CD4-positive, alpha-beta T cell treated with Interferon alpha-2 for 1 hour (primary cell): ENCODE results near the gene OAS3.
"Not testable (repeated sequence)": the region's sequence is repeated elsewhere in the genome, so short reads cannot be mapped to it uniquely, and the experiment has no call there.

Experiments
- DNase-seq, 2 donors: peaks; one replicate each; pipeline ENCODE4 v3.0.0-alpha.2; 2020 to 2022

OAS3 gene

DNA sequence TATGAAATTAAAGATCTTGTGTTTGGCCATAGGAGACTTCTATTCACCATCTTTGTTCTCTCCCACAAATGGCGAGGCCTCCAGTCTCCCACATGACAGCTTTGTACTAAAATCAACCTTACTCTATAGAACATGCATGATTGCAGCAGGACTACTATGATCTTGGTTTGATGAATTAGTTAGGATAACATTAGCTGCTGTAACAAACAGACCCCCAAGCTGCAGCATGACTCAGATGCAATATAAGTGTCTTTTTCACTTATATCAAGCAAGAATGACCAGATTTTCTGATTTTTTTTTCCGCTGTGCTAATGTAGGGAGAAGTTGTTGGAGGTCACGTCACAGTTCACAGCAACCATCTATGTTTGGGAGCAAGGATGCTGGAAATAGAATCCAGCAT is 10.8 kb upstream of the OAS3 start:
- no peak for DNase-seq

DNA sequence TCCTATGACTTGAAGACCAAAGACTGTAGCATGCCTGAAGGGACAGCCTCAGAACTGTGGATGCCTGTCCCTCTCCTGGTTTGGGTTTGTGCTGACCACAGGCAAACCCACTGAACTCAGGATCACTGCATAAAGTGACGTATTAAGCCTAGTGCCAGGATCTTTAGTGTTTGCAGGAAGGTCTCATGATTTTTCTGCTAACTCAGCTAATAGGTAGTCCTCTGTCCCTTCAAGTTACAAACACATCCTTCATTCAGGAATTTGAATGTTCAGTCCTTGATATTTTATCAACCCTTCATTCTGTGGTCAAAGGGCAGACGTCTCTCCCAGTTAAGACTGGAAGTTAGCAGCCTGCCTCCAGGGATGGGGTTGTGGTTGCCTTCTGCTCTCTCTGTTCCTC is 10.3 kb upstream of the OAS3 start:
- DNase-seq = no peak

DNA sequence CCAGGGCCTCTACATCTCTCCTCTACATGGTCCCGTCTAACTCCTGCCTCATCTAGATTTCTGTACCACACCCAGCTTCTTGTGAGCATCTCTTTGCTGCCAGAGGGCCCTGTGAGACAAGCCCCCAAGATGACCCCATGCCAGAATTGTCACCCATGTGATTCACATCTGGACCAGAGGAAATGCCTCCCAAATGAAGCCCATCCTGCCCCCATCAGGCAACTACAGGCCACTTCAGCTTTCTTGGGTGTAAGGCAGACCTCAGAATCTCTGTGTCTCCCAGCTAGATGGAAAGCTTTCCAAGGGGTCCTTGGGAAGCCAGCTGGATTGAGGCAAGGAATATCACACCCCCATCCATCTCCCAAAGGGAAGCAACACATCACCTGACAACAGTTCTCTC is 9.3 kb upstream of the OAS3 start:
- no peak for DNase-seq

DNA sequence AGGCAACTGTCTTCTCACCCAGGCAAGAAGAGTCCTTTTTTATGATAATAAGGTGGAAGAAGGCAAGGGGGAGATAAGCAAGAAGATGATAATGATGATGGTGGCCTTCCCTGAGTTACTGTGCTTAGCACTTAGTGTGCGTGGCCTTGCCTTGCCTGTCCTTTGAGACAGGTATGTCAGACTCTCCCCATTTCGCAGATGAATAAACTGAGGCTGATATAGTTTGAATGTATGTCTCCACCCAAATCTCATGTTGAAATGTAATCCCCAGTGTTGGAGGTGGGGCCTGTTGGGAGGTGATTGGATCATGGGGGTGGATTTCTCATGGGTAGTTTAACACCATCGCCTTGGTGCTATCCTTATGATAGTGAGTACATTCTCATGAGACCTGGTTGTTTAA is 8.6 kb upstream of the OAS3 start:
- no peak for DNase-seq

DNA sequence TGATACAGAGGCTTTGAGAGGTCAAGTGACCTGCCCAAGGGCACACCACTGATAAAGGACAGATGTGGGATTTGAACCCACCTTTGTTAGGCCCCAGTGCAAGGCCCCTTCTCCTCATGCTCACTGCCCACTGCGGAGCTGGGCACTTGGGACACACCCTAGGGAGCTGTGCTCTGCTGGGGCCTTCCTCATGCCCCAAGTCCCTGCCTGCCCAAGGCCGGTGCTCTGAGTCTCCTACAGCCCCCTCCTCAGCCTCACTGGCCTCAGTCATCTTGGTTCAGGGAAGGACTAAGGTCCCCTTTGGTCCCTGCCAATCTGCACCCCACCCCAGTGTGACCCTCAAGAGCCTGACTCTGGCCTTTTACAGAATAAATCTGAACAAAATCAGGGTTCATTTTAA is 7.9 kb upstream of the OAS3 start:
- DNase-seq = no peak

DNA sequence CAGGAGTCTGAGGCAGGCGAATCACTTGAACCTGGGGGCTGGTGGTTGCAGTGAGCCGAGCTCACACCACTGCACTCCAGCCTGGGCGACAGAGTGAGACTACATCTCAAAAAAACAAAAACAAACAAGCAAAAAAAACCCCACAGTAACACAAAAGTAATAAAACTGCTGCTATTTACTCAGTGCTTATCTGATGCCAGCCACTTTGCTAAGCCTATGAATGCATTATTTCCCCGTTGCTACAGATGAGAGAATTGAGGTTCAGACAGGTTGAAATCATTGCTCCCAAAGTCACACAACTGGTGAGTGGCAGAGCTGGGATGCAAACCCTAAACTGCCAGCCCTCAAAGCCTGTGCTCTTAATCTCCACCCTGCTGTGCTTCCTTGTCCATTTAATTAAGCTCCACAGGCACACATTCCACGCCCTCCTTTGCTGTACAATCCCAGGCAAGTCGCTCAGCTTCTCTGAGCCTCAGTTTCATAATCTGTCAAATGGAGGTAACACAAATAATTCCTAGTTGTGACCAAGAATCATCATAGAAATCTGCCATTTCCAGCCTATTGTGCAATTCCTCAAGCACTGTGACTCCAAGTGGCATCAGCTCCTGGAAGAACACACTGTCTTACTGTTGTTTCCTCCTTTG is 5.7 kb upstream of the OAS3 start:
- DNase-seq = no peak

DNA sequence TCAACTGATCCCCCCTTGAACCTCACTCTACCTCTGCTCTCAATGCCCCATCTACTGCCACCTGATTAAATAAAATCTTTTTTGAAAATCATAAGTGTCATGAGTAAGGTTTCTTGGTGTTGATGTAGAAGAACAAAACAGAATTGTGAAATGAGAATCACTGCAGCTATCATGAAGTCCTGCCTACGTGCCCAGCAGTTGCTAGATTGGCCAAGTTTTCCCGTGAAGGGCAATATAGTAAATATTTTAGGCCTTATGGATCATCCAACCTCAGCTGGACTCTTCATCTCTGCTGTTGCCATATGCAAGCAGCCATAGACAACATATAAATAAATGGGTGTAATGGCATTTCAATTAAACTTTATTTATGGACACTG is 5.2 kb upstream of the OAS3 start:
- DNase-seq = no peak

DNA sequence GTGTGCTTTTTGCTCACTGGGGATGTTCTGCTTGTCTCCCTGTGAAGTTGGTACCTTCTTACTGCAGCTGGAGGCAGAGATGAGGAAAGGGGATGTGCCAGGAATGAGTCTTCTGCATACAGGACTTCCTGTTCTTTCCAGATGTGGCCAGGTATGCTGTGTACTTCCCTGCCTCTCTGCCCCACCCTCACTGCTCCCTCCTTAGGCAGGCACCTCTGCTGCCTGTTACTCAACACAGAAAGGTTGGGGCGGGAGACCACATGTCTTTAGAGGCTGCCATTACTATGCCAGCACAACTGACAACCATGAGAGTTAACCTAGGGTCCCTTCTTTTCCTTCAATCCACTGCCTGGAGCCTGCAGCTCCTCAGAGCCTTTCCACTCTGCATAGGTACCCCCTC is 2.0 kb upstream of the OAS3 start:
- peak in 1 of 2 donors; percentile 29 for DNase-seq

DNA sequence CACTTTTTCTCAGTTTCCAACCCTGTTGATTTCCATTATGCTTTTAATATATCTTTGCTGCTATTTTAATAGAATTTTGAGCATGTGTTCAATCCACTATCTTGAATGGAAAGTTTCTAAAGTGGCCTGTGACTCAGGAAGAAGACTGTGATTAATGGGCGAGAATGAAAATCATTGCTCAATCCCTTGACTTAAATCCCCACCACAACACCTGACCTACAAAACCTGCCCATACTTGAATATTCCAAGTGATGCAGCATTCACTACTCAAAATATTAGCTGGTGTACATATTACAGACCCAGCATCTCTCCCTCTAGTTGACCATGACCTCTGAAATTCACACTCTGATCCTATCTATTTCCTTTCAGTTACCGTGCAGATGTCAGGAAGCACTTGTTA is 1.3 kb upstream of the OAS3 start:
- DNase-seq = peak in 1 of 2 donors; percentile 22

DNA sequence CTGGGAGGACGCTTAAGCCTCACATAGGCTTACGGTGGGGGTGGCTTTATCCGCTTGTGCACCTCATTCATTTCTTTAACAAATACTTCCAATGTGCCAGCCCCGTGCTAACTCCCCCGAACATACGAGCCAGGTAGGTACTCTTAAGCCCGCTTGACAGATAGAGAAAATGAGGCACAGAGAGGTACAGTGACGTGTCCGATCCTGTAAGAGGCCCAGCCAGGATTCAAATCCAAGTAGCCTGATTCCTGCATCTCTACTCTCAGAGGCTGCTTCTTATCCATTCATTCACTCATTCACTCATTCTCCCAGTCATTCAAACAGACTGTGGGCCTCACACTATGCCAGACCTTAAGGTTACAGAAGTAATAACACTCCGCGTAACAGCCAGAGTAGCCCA is 477 bp downstream of the OAS3 start:
- peak in 1 of 2 donors; percentile 48 for DNase-seq

DNA sequence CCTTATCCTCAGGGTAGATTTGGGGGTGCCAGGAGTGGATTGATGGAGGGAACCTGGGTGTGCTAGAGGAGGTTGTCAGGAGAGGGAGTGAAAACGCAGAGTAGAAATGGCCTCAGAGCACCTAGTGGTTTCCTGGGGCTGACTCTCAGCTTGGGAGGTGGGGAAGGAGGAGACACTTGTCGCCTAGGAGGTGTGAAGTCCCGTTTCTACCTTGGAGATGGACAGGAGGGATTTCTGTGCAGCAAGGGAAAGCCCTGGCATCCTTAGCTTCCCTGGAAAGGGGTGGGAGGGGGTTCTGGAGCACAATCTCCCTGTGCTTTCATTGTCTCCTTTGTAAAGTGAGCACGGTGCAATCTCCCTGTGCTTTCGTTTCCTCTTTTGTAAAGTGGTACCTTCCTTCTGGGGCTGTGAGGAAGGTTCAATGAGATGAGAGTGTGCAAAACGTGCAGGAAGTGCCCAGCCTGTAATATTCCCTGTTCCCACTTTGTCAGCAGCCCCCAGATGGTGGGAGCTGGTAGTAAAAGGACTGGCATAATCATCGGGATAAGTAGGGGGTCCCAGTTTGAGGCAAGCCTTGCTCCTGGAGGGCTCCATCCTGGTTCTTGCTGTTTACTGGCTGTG is 1.6 kb downstream of the OAS3 start:
- peak; percentile 36 to 62 for DNase-seq

DNA sequence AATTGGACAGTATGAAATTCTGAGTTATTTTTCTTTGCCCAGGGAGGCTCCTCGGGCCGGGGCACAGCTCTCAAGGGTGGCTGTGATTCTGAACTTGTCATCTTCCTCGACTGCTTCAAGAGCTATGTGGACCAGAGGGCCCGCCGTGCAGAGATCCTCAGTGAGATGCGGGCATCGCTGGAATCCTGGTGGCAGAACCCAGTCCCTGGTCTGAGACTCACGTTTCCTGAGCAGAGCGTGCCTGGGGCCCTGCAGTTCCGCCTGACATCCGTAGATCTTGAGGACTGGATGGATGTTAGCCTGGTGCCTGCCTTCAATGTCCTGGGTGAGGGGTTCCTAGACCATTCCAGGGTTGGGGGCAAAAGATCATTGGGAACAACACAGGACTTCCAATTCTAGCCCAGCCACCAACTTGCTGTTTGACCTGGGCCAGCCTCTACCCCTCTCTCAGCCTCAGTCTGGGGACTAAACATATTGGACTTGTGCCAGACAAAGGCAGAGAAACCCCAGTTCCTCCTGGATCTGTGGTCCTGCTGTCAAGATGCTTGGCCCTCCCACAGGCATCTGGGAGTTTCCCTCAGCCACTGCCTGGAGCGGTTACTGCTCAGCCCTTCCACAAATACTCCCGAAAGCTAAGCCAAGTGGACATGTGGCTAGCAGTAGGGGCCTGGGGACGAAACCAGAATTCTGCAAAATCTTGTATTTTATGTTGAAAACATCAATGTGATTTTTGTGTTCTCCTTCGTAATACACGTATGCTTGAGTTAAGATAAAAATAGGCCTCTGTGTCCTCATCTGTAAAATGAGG is 3.5 kb downstream of the OAS3 start:
- DNase-seq = no peak

DNA sequence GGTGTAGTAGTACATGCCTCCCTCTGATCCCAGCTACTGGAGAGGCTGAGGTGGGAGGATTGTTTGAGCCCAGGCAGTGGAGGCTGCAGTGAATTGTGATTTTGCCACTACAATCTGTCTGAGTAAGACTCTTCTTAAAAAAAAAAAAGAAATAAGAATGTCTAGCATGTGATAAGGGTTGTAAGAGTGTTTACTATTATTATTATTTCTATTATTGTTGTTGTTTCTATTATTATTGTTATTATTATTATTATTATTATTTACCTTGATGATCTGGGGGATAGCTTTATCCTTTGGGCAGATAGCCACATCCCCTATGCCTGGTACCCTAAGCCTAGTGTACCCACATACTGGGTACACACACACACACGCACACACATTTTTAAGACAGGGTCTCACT is 4.3 kb downstream of the OAS3 start:
- DNase-seq = no peak

DNA sequence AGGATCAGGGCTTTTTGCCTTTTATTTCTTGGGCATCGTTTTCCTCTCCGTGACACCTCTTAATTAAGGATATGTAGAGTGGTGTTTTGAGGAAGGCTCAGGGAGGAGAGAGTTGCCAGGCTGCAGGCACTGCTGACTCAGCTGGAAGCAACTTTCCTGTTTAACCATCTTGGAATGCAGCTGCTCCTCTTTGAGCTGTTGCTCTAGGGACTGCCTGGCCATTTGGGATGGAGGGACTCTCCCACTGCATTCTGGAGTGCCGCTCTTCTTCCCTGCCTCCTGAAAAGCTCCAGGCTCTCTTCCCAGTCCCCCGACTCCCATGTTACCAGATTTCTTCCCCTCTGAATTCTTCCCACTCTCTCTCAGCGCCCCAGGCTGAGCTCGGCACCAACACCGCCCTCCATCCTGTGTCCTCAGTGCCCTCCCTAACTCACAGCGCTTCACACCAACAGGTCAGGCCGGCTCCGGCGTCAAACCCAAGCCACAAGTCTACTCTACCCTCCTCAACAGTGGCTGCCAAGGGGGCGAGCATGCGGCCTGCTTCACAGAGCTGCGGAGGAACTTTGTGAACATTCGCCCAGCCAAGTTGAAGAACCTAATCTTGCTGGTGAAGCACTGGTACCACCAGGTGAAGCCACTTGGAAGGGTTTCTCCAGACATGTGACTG is 5.9 kb downstream of the OAS3 start:
- DNase-seq = no peak

DNA sequence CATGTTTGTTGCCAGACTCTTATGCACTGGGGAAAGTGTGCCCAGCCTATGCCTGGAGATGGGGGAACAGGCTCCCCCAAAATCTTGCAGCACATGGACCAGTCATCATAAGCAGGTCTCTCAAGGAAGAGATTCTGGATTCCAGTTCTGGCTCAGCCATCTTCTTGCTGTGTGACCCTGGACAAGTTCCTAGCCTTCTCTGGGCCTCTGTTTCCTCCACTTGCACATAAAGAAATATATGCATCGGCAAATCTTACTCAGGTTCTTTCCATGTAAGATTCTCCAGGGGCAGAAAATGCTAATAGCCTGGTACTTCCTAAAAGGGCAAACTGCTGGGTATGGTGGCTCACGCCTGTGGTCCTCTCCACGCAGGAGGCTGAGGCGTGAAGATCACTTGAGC is 7.2 kb downstream of the OAS3 start:
- no peak for DNase-seq

DNA sequence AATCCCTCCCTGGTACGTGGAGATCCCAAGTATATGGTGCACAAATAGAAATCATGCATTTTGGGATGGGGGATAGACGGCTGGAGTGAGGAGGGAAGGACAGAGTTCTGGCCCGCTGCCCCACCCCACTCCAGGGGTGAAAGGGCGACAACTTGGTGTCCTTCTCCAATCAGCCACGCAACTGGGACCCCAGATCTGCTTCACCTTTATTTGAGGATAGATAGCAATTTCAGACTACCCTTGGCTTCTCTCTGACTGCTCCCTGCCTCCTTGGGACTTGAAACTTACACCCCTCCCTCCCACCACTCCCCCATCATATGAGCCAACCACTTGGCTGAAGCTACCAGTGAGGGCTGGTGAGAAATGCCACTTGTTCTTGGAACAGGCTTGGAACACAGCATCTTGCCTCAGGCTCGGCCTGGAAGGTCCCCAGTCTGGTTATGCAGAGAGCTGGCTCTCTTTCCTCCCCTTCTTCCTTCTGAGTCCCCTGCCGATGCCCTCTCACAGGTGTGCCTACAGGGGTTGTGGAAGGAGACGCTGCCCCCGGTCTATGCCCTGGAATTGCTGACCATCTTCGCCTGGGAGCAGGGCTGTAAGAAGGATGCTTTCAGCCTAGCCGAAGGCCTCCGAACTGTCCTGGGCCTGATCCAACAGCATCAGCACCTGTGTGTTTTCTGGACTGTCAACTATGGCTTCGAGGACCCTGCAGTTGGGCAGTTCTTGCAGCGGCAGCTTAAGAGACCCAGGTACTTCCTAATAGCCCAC is 8.1 kb downstream of the OAS3 start:
- DNase-seq = no peak

DNA sequence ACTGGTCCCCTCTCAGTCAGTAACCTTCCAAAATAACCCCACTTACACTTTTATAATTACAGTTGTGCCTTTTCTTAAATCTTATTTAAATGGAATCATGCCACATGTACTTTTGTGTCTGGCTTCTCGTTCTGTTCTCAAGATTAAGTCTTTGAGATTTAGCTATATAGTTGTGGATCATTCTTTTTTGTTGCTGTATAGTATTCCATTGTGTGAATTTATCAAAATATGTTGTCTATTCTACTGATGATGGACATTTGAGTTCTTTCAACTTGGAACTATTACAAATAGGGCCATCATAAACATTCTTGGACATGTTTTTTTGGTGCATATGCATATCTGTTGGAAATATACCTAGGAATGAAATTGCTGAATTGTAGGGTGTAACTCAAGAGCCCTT is 9.0 kb downstream of the OAS3 start:
- DNase-seq = no peak

DNA sequence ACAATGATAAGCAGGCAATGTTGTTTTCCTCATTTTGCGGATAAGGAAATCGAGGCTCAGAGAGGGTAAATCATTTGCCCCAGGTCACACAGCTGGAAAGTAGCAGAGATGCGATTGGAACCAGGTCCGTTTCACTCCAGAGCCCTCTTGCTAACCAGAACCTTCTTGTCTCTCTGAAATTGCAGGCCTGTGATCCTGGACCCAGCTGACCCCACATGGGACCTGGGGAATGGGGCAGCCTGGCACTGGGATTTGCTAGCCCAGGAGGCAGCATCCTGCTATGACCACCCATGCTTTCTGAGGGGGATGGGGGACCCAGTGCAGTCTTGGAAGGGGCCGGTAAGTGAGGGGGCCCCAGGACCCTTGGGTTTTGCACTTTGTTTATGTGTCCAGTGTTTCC is 9.5 kb downstream of the OAS3 start:
- no peak for DNase-seq

DNA sequence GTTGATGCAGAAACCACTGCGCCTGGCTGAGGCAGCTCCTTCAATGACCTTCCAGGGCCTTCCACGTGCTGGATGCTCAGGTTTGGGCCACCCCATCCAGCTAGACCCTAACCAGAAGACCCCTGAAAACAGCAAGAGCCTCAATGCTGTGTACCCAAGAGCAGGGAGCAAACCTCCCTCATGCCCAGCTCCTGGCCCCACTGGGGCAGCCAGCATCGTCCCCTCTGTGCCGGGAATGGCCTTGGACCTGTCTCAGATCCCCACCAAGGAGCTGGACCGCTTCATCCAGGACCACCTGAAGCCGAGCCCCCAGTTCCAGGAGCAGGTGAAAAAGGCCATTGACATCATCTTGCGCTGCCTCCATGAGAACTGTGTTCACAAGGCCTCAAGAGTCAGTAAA is 10.5 kb downstream of the OAS3 start:
- no peak for DNase-seq

DNA sequence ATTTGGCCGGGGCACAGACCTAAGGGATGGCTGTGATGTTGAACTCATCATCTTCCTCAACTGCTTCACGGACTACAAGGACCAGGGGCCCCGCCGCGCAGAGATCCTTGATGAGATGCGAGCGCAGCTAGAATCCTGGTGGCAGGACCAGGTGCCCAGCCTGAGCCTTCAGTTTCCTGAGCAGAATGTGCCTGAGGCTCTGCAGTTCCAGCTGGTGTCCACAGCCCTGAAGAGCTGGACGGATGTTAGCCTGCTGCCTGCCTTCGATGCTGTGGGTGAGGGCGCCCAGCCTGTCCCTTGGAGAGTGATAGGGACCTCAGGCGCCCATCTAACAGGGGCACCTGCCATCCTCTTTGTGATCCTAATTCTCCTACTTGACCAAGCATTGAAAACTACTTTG is 12.4 kb downstream of the OAS3 start:
- DNase-seq = no peak

DNA sequence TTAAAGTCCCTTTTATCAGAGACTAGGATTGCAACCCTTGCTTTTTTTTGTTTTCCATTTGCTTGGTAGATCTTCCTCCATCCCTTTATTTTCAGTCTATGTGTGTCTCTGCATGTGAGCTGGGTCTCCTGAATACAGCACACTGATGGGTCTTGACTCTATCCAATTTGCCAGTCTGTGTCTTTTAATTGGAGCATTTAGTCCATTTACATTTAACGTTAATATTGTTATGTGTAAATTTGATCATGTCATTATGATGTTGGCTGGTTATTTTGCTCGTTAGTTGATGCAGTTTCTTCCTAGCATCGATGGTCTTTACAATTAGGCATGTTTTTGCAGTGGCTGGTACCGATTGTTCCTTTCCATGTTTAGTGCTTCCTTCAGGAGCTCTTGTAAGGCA is 18.9 kb downstream of the OAS3 start:
- DNase-seq = not testable (repeated sequence)

DNA sequence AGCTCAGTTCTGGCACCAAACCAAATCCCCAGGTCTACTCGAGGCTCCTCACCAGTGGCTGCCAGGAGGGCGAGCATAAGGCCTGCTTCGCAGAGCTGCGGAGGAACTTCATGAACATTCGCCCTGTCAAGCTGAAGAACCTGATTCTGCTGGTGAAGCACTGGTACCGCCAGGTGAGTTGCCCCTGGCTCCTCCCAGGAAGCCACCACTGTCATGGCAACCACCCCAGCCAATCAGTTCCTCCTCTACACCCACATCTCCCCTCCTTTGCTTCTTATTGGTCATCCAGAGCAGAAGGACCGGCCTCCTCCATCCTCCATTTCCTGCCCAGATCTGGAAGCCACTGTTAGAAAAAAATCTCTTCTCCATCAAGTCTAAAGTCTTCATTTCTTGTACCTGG is 22.8 kb downstream of the OAS3 start:
- no peak for DNase-seq

DNA sequence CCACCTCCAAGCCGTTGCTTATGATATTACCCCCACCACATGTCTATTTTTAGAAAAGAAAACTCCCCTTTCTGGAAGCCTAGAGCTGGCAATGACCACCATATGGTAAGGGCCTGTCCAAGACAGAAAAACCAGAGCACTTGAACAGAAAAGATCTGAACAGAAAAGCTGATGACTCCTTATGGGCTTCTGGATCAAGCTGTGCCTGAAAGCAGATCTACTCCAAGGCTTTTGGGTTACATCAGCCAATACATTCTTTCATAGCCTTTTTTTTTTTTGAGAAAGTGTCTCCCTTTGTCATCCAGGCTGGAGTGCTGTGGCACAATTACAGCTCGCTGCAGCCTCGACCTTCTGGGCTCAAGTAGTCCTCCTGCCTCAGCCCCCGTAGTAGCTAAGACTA is 23.3 kb downstream of the OAS3 start:
- DNase-seq = no peak
